HEK293T (cell line): ENCODE data around the gene HOXB13.
A peak's percentile ranks its signal among the peaks of the same experiment; 100 is the strongest.

Experiments used
- CTCF ChIA-PET: fragments of 350-600 bp; formaldehyde crosslinking; extraction: SDS; loops from one replicate; lab custom pipeline; 2021; ENCODE audit warnings: antibody characterized with exemption, inconsistent platforms; lab: Yijun Ruan, JAX
- POLR2A ChIA-PET: fragments of 350-600 bp; formaldehyde crosslinking; extraction: SDS; loops from one replicate; lab custom pipeline; 2020; ENCODE audit warnings: antibody characterized with exemption, inconsistent platforms; lab: Yijun Ruan, JAX
- DNase-seq: peaks from one replicate; pipeline ENCODE4 v3.0.0; 2012; ENCODE audit warnings: mixed read lengths; ENCODE audit errors: extremely low spot score
- ARNT ChIP-seq: fragments of 450-650 bp; IDR thresholded peaks from 2 replicates; pipeline ENCODE4 v1.6.1; 2017; ENCODE audit warnings: mild to moderate bottlenecking
- BHLHE40 ChIP-seq: fragments of 450-650 bp; IDR thresholded peaks from 2 replicates; pipeline ENCODE4 v1.6.1; 2016; ENCODE audit warnings: mild to moderate bottlenecking, moderate library complexity, borderline replicate concordance
- CTBP1 ChIP-seq: fragments of 450-650 bp; IDR thresholded peaks from 2 replicates; pipeline ENCODE4 v1.6.1; 2016; ENCODE audit warnings: borderline replicate concordance
- ELF4 ChIP-seq: fragments of 450-650 bp; IDR thresholded peaks from 2 replicates; pipeline ENCODE4 v1.6.1; 2017; ENCODE audit warnings: antibody characterized with exemption
- FOXA1 ChIP-seq: fragments of 450-650 bp; IDR thresholded peaks from 2 replicates; pipeline ENCODE4 v1.6.1; 2016; ENCODE audit warnings: mild to moderate bottlenecking
- FOXK2 ChIP-seq: fragments of 450-650 bp; IDR thresholded peaks from 2 replicates; pipeline ENCODE4 v1.6.1; 2016; ENCODE audit warnings: mild to moderate bottlenecking
- FOXM1 ChIP-seq: fragments of 450-650 bp; IDR thresholded peaks from 2 replicates; pipeline ENCODE4 v1.6.1; 2017; ENCODE audit warnings: mild to moderate bottlenecking, borderline replicate concordance
- HDGF ChIP-seq: fragments of 450-650 bp; IDR thresholded peaks from 2 replicates; pipeline ENCODE4 v1.6.1; 2017; ENCODE audit warnings: antibody characterized with exemption, borderline replicate concordance
- L3MBTL2 ChIP-seq: fragments of 450-650 bp; conservative IDR thresholded peaks from 2 replicates; pipeline ENCODE4 v1.6.1; 2016; ENCODE audit warnings: mild to moderate bottlenecking
- LEF1 ChIP-seq: fragments of 450-650 bp; IDR thresholded peaks from 2 replicates; pipeline ENCODE4 v1.6.1; 2017; ENCODE audit warnings: mild to moderate bottlenecking, borderline replicate concordance
- NFRKB ChIP-seq: fragments of 450-650 bp; IDR thresholded peaks from 2 replicates; pipeline ENCODE4 v1.6.1; 2016; ENCODE audit warnings: mild to moderate bottlenecking, moderate library complexity
- SP1 ChIP-seq: fragments of 450-650 bp; IDR thresholded peaks from 2 replicates; pipeline ENCODE4 v1.6.1; 2017
- SUZ12 ChIP-seq: fragments of 450-650 bp; IDR thresholded peaks from 2 replicates; pipeline ENCODE4 v1.6.1; 2016; ENCODE audit warnings: mild to moderate bottlenecking
- TARDBP ChIP-seq: fragments of 450-650 bp; IDR thresholded peaks from 2 replicates; pipeline ENCODE4 v1.6.1; 2016
- ZNF384 ChIP-seq: fragments of 450-650 bp; IDR thresholded peaks from 2 replicates; pipeline ENCODE4 v1.6.1; 2016
- TF ChIP-seq, protein P1 (sequence below): fragments of 450-650 bp; IDR thresholded peaks from 2 replicates; pipeline ENCODE4 v1.6.1; 2016

The HOXB13 gene

DNA sequence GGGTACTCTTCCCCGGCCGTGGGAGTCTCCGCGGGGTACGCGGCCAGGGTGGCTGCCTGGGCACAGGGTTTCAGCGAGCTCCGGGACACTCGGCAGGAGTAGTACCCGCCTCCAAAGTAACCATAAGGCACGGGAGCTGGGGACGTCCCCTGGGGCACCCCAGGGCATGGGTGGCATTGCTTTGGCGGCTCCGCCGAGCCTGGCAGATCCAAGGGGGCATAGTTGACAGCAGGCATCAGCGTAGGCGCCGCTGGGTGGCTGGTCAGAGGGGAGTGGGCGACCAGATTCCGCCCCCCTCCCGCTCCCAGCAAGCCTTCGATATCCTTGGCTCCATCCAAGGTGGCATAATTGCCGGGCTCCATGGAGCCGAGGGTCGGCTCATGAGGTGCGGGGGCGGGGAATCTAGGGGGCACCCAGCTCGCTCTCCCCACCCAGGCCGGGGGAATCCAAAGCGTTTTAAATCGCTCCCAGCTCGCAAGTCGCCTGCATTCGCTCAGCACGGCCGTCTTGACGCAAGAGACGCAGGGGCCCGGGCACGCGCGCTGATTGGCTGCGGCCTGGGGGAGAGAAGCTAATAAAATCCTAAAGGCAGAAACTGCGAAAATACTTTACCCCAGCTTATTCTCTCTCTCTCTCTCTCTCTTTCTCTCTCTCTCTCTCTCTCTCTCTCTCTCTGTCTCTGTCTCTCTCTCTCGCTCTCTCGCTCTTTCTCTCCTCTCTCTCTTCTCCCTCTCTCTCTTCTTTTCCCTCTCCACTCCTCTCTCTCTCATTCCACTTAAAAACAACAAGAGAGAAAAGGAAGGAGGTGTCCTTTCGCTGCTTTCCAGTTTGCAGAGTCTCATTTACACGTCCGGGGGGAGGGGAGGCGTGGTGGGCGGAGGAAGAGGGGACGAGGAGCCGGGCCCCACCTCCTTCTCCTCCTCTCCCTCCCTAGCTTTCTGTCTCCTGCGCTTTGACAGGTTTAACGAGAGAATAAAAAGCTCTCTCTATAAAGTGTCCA, at the start of gene HOXB13:
TSS of gene HOXB13 (minus strand) at position 519 of the 1,000 bp plus-strand sequence. CDS start at position 362, 157 bp downstream.
- POLR2A ChIA-PET, result interaction anchor here (0.7 to 3.3 kb wide), 28 partner anchors 10 to 546 kb away, joined by 3 to 58 read pairs (median 4); partner anchors contain the start of genes HOXB9 and UBE2Z
- CTCF ChIA-PET, result interaction anchor here (0.6 to 2.0 kb wide), 16 partner anchors 9 to 156 kb away, joined by 3 to 10 read pairs (median 4); no protein-coding TSS in a partner anchor
- DNase-seq, result peak; percentile 84
- no peak for TF ChIP-seq SUZ12
- TF ChIP-seq ELF4, result no peak
- peak; percentile 78 for TF ChIP-seq TARDBP
- TF ChIP-seq FOXM1, result no peak
- TF ChIP-seq LEF1, result no peak
- TF ChIP-seq BHLHE40, result no peak
- no peak for TF ChIP-seq ARNT
- no peak for TF ChIP-seq ZNF384
- TF ChIP-seq CTBP1, result peak; percentile 88
- TF ChIP-seq HDGF, result no peak
- TF ChIP-seq, protein P1, sequence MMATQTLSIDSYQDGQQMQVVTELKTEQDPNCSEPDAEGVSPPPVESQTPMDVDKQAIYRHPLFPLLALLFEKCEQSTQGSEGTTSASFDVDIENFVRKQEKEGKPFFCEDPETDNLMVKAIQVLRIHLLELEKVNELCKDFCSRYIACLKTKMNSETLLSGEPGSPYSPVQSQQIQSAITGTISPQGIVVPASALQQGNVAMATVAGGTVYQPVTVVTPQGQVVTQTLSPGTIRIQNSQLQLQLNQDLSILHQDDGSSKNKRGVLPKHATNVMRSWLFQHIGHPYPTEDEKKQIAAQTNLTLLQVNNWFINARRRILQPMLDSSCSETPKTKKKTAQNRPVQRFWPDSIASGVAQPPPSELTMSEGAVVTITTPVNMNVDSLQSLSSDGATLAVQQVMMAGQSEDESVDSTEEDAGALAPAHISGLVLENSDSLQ, result peak; percentile 75
- TF ChIP-seq NFRKB, result no peak
- peak; percentile 79 for TF ChIP-seq L3MBTL2
- TF ChIP-seq FOXA1, result no peak
- TF ChIP-seq SP1, result no peak

DNA sequence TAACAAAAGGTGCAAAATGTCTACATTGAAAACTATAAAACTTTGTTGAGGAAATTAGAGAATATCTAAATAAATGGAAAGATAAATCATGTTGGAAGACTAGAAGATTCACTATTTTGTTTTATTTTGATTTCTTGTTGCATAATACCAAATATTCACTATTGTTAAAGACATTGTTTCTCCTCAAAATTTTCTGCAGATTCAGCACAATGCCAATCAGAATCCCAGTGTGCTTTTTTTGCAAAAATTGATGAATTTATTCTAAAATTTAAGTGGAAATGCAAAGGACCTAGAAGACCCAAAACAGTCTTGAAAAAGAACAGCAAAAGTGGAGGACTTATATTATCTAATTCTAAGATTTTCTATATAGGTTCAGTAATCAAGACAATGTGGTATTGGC, 48.1 kb upstream of the HOXB13 start:
- ChIA-PET POLR2A (no interaction called here), CTCF (no interaction called here)
- TF ChIP-seq FOXM1 (no peak), FOXK2 (no peak), ELF4 (no peak), CTBP1 (no peak), SP1 (no peak), ARNT (no peak)
- TF ChIP-seq, protein P1, result no peak

DNA sequence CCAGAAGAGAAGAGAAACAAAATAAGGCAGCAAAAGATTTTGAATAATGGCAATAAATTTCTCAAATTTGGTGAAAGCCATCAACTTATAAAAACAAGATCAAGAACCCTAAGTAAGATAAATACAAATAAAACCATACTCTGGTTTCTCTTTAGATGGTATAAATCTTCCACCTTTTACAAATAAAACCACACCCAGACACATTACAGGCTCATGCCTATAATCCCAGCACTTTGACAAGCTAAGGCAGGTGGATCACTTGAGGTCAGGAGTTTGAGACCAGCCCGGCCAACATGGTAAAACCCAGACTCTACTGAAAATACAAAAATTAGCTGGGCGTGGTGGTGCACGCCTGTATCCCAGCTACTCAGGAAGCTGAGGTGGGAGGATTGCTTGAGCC, 44.7 kb upstream of the HOXB13 start:
- no peak for TF ChIP-seq FOXM1
- no peak for TF ChIP-seq ARNT
- no peak for TF ChIP-seq ELF4
- TF ChIP-seq ZNF384, result no peak
- no peak for TF ChIP-seq SP1
- TF ChIP-seq, protein P1, result no peak
- DNase-seq, result no peak
- POLR2A ChIA-PET, result no interaction called here
- CTCF ChIA-PET, result interaction anchor here (1.1 kb wide), 1 partner anchor 106 kb away, joined by 3 read pairs; no protein-coding TSS in a partner anchor

More for the DNA sequence above, 48.1 kb upstream of the HOXB13 start:
- no peak for DNase-seq

DNA sequence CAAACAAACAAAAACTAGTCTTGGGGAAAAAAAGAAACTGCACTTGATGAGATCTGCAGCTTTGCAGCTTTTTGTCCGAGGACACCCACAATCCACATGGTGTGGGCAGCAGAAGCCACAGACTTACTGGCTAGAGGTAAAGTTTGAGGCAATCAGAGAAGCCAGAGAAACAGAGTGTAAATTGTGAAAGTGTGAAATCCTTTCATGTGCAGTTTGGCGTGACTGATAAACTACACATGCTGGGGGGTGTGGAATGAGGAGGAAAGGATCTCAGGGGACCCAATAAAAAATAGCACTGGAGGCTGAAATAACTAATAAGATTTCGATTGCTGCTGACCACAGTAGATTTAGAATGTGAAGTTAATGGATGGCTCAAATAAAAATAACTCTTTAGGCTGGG, 42.4 kb upstream of the HOXB13 start:
- POLR2A ChIA-PET, result no interaction called here
- TF ChIP-seq HDGF, result no peak
- TF ChIP-seq ARNT, result no peak
- TF ChIP-seq ZNF384, result no peak
- TF ChIP-seq NFRKB, result no peak
- no peak for TF ChIP-seq BHLHE40
- TF ChIP-seq L3MBTL2, result no peak
- TF ChIP-seq TARDBP, result no peak
- DNase-seq, result no peak
- CTCF ChIA-PET, result no interaction called here

DNA sequence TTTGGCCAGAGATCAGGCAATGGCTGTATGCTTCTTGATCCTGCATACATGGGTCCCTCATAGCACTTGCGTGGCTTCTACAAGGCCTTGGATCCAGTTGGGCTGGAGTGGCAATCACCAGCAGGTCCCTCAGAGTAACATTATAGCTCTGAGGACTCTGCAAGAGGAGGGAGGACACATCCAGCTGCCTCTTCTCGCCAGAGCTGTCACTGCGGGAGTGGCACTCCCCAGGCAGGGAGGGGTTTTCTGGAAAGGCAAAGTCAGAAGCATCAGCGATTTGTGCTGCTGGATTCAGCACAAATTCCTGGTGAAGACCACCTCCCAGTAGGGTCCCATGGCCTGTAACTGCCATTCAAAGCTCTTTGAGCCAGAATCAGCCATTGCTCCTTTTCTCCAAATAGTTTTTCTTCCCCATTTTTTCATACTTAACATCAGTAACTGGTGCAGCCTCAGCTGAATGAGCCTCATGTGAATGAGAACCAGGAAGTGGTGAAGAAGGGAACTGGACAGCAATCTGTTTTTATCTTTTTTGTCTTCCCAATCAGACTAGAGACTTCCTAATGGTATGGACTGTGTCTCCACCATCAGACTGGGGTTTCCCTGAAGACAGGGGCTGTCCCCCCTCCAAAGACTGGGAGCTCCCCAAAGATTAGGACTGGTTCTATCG, 40.6 kb upstream of the HOXB13 start:
- ChIA-PET POLR2A (no interaction called here), CTCF (interaction anchor here (1.0 to 1.6 kb wide), 3 partner anchors 22 to 110 kb away, joined by 4 to 6 read pairs (median 5); no protein-coding TSS in a partner anchor)
- TF ChIP-seq CTBP1 (no peak), HDGF (no peak), ZNF384 (no peak), TARDBP (no peak), FOXA1 (no peak), NFRKB (no peak)
- no peak for DNase-seq
